ENCODE measurements around the gene CCDC170. TPM values are rescaled to one million over a fixed set of nuclear protein-coding genes. Genes with fewer than 3 reads are reported as not detected.

The CCDC170 gene
- total and polyA plus RNA-seq, 4 donors: 0.37 to 0.59 (median 0.45) TPM

DNA sequence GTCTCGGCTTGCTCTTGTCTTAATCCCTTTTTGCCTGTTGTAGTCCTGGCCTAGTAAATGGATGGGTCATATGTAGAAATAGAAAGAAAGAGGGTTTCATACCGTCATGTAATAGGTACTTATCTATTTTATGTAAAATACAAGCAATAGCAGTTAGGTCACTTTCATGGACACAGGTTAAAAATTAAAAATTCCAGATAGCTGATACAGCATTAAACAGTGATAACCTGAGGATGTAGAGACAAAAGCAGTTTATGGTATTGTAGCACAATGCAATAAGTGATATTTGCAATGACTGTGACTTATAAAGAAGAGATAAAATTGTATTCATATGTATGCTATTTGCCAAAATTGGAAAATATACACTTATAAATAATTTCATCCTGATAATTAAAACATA, 96.9 kb downstream of the CCDC170 start (continued):
- TF ChIP-seq, protein P1, sequence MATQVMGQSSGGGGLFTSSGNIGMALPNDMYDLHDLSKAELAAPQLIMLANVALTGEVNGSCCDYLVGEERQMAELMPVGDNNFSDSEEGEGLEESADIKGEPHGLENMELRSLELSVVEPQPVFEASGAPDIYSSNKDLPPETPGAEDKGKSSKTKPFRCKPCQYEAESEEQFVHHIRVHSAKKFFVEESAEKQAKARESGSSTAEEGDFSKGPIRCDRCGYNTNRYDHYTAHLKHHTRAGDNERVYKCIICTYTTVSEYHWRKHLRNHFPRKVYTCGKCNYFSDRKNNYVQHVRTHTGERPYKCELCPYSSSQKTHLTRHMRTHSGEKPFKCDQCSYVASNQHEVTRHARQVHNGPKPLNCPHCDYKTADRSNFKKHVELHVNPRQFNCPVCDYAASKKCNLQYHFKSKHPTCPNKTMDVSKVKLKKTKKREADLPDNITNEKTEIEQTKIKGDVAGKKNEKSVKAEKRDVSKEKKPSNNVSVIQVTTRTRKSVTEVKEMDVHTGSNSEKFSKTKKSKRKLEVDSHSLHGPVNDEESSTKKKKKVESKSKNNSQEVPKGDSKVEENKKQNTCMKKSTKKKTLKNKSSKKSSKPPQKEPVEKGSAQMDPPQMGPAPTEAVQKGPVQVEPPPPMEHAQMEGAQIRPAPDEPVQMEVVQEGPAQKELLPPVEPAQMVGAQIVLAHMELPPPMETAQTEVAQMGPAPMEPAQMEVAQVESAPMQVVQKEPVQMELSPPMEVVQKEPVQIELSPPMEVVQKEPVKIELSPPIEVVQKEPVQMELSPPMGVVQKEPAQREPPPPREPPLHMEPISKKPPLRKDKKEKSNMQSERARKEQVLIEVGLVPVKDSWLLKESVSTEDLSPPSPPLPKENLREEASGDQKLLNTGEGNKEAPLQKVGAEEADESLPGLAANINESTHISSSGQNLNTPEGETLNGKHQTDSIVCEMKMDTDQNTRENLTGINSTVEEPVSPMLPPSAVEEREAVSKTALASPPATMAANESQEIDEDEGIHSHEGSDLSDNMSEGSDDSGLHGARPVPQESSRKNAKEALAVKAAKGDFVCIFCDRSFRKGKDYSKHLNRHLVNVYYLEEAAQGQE (IDR thresholded peaks at IDR 0.05): no peak
- TF ChIP-seq FOXA2 (IDR thresholded peaks at IDR 0.05): no peak
- TF ChIP-seq GABPA (IDR thresholded peaks at IDR 0.05 in 1 of 2, conservative IDR thresholded peaks at IDR 0.05 in 1 of 2): no peak
- TF ChIP-seq RAD21 (IDR thresholded peaks at IDR 0.05): no peak

DNA sequence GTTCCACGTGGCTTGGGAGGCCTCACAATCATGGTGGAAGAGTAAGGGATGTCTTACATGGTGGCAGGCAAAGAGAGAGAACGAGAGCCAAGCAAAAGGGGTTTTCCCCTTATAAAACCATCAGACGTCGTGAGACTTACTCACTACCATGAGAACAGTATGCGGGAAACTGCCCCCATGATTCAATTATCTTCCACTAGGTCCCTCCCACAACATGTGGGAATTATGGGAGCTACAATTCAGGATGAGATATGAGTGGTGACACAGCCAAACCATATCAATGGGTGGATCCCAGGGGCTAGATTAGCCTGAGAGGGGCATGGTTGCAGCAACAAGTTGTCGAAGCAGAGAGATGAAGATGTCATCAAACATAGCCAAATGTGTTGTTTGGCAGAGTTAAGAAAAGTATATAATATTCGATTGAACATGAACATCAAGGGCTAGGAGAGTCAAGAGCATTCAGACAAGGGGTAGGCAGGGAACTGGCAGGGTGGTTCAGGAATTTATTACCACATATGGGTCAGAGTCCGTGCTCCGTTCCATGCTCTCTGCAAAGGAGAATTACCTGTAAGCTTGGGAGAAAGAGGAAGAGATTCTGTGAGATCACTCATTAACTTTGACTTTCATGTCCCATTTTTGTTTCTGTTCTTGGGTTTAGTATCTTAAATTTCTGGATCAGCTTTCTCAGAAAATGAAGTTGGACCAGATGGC, 98.8 kb downstream of the CCDC170 start:
- Histone ChIP-seq H3K4me3 (ENCODE audit: low read depth in 1 of 3, low read length in 3 of 3) (no peak overlapping the region), H3K27me3 (ENCODE audit: control insufficient read depth in 4 of 4, insufficient read depth in 4 of 4, low read length in 3 of 4) (no peaks in the 10 kb centered on the region), H3K27ac (ENCODE audit: low read depth in 1 of 2, low read length in 2 of 2) (no peak overlapping the region), H3K9ac (ENCODE audit: low read depth in 1 of 2, low read length in 2 of 2) (no peak overlapping the region), H3K4me1 (ENCODE audit: control insufficient read depth in 4 of 4, insufficient read depth in 4 of 4, low read length in 3 of 4) (no peaks in the 10 kb centered on the region), H3K9me3 (ENCODE audit: control insufficient read depth in 4 of 4, low read length in 3 of 4) (peaks cover 0 to 6% (median 2%) of the 10 kb centered on the region in 4 donors), H3K36me3 (ENCODE audit: control insufficient read depth in 4 of 4, insufficient read depth in 3 of 4, low read depth in 1 of 4, low read length in 3 of 4) (no peaks in the 10 kb centered on the region)
- TF ChIP-seq, protein P2, sequence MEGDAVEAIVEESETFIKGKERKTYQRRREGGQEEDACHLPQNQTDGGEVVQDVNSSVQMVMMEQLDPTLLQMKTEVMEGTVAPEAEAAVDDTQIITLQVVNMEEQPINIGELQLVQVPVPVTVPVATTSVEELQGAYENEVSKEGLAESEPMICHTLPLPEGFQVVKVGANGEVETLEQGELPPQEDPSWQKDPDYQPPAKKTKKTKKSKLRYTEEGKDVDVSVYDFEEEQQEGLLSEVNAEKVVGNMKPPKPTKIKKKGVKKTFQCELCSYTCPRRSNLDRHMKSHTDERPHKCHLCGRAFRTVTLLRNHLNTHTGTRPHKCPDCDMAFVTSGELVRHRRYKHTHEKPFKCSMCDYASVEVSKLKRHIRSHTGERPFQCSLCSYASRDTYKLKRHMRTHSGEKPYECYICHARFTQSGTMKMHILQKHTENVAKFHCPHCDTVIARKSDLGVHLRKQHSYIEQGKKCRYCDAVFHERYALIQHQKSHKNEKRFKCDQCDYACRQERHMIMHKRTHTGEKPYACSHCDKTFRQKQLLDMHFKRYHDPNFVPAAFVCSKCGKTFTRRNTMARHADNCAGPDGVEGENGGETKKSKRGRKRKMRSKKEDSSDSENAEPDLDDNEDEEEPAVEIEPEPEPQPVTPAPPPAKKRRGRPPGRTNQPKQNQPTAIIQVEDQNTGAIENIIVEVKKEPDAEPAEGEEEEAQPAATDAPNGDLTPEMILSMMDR (IDR thresholded peaks at IDR 0.05; ENCODE audit: low read depth, low read length, missing input control): no peak
- TF ChIP-seq SP1 (IDR thresholded peaks at IDR 0.05) (no peak), YY1 (IDR thresholded peaks at IDR 0.05) (no peak), FOXA2 (IDR thresholded peaks at IDR 0.05) (no peak), JUND (IDR thresholded peaks at IDR 0.05) (no peak), EGR1 (IDR thresholded peaks at IDR 0.05; ENCODE audit: low read depth in 2 of 2) (no peak), NR2F2 (IDR thresholded peaks at IDR 0.05) (no peak), RAD21 (IDR thresholded peaks at IDR 0.05) (no peak)
- TF ChIP-seq, protein P1 (IDR thresholded peaks at IDR 0.05): no peak
- TF ChIP-seq, protein P3, sequence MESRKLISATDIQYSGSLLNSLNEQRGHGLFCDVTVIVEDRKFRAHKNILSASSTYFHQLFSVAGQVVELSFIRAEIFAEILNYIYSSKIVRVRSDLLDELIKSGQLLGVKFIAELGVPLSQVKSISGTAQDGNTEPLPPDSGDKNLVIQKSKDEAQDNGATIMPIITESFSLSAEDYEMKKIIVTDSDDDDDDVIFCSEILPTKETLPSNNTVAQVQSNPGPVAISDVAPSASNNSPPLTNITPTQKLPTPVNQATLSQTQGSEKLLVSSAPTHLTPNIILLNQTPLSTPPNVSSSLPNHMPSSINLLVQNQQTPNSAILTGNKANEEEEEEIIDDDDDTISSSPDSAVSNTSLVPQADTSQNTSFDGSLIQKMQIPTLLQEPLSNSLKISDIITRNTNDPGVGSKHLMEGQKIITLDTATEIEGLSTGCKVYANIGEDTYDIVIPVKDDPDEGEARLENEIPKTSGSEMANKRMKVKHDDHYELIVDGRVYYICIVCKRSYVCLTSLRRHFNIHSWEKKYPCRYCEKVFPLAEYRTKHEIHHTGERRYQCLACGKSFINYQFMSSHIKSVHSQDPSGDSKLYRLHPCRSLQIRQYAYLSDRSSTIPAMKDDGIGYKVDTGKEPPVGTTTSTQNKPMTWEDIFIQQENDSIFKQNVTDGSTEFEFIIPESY (IDR thresholded peaks at IDR 0.05): no peak
- DNase-seq (ENCODE audit: low spot score): no peak
- WGBS: 72% methylated on average over 9 of the region's 9 CpGs
